HepG2 (cell line): ENCODE data around the gene VSNL1. TPM values are rescaled to one million over a fixed set of nuclear protein-coding genes. Genes with fewer than 3 reads are reported as not detected.
A peak's percentile ranks its signal among the peaks of the same experiment; 100 is the strongest.

ENCODE experiments used
- ARID3A ChIP-seq: IDR thresholded peaks from 2 replicates; pipeline ENCODE4 v1.6.1; 2012; ENCODE audit warnings: low read depth, low read length, improper control_type of control experiment
- ATF4 ChIP-seq, 2 experiments: fragments of 450-650 bp in 1 of 2; sonication (generic) in 1 of 2; formaldehyde crosslinking; IDR thresholded peaks; 2 replicates each; pipeline versions ENCODE4 v1.5.0 to v1.8.0; 2020 to 2022; ENCODE audit warnings: mild to moderate bottlenecking in 1 of 2, missing genetic modification reagents in 1 of 2
- CCDC6 ChIP-seq: sonication (generic); formaldehyde crosslinking; IDR thresholded peaks from 2 replicates; pipeline ENCODE4 v1.8.1; 2022; ENCODE audit warnings: mild to moderate bottlenecking, missing genetic modification reagents, moderate library complexity
- CEBPG ChIP-seq: IDR thresholded peaks from 2 replicates; pipeline ENCODE4 v1.6.1; 2016
- DNMT3B ChIP-seq: conservative IDR thresholded peaks from 2 replicates; pipeline ENCODE4 v1.6.1; 2016; ENCODE audit warnings: missing biosample characterization, control low read depth
- EHMT2 ChIP-seq: fragments of 200-600 bp; sonication (generic); IDR thresholded peaks from 2 replicates; pipeline ENCODE4 v1.7.0; 2017; ENCODE audit warnings: antibody characterized with exemption, low read depth, low read length, borderline replicate concordance
- EP300 ChIP-seq, 3 experiments: sonication (generic) in 1 of 3; formaldehyde crosslinking in 1 of 3; IDR thresholded peaks; 2 replicates each; pipeline versions ENCODE4 v1.5.1 to v1.6.1; 2011 to 2020; ENCODE audit warnings: low read depth in 2 of 3, low read length in 2 of 3, borderline replicate concordance in 1 of 3, improper control_type of control experiment in 1 of 3, mild to moderate bottlenecking in 1 of 3, missing genetic modification reagents in 1 of 3, moderate library complexity in 1 of 3
- FOXA1 ChIP-seq, 2 experiments: fragments of 450-650 bp in 1 of 2; sonication (generic) in 1 of 2; formaldehyde crosslinking in 1 of 2; IDR thresholded peaks; 2 replicates each; pipeline versions ENCODE4 v1.4.0 to v1.6.1; 2016 to 2020; ENCODE audit warnings: missing genetic modification reagents in 1 of 2
- FOXA3 ChIP-seq: IDR thresholded peaks from 2 replicates; pipeline ENCODE4 v1.6.1; 2016; ENCODE audit warnings: missing genetic modification reagents, missing compliant biosample characterization
- HNF4G ChIP-seq, 2 experiments: sonication (generic) in 1 of 2; formaldehyde crosslinking in 1 of 2; IDR thresholded peaks; 2 replicates each; pipeline versions ENCODE4 v1.4.0 to v1.6.1; 2011 to 2020; ENCODE audit warnings: borderline replicate concordance in 2 of 2, low read depth in 2 of 2, mild to moderate bottlenecking in 2 of 2, low read length in 1 of 2, missing genetic modification reagents in 1 of 2, moderate library complexity in 1 of 2
- IKZF5 ChIP-seq: IDR thresholded peaks from 2 replicates; pipeline ENCODE4 v1.6.1; 2018; ENCODE audit warnings: missing genetic modification reagents, mild to moderate bottlenecking, missing compliant biosample characterization
- MIXL1 ChIP-seq: IDR thresholded peaks from 2 replicates; pipeline ENCODE4 v1.6.1; 2016
- MXD4 ChIP-seq: IDR thresholded peaks from 2 replicates; pipeline ENCODE4 v1.6.1; 2016; ENCODE audit warnings: mild to moderate bottlenecking, missing biosample characterization, missing genetic modification reagents
- NR2F1 ChIP-seq, 2 experiments: fragments of 450-650 bp in 1 of 2; formaldehyde crosslinking in 1 of 2; IDR thresholded peaks; 2 replicates each; pipeline versions ENCODE4 v1.5.0 to v1.6.1; 2016 to 2020; ENCODE audit warnings: mild to moderate bottlenecking in 1 of 2, missing compliant biosample characterization in 1 of 2, missing genetic modification reagents in 1 of 2, moderate library complexity in 1 of 2
- PRPF4 ChIP-seq: fragments of 200-400 bp; formaldehyde crosslinking; IDR thresholded peaks from 2 replicates; pipeline ENCODE4 v1.6.1; 2016; ENCODE audit warnings: low read length, low read depth; ENCODE audit not compliant: poor library complexity, severe bottlenecking
- RCOR2 ChIP-seq: IDR thresholded peaks from 2 replicates; pipeline ENCODE4 v1.6.1; 2016; ENCODE audit warnings: missing biosample characterization, missing genetic modification reagents
- RFX5 ChIP-seq: IDR thresholded peaks from 2 replicates; pipeline ENCODE4 v1.6.1; 2011; ENCODE audit warnings: low read depth, low read length, improper control_type of control experiment
- SMC3 ChIP-seq: IDR thresholded peaks from 2 replicates; pipeline ENCODE4 v1.6.1; 2011; ENCODE audit warnings: low read length, improper control_type of control experiment
- SP5 ChIP-seq: IDR thresholded peaks from 2 replicates; pipeline ENCODE4 v1.6.1; 2016; ENCODE audit warnings: low read depth, borderline replicate concordance
- SPEN ChIP-seq: sonication (generic); formaldehyde crosslinking; IDR thresholded peaks from 2 replicates; pipeline ENCODE4 v1.5.1; 2020; ENCODE audit warnings: low read depth, mild to moderate bottlenecking, missing genetic modification reagents
- XRCC5 ChIP-seq: fragments of 200-400 bp; formaldehyde crosslinking; optimal IDR thresholded peaks from 2 replicates; pipeline ENCODE3; 2017; ENCODE audit warnings: mild to moderate bottlenecking, low read length
- YEATS4 ChIP-seq: sonication (generic); formaldehyde crosslinking; IDR thresholded peaks from 2 replicates; pipeline ENCODE4 v1.4.0; 2020; ENCODE audit warnings: missing genetic modification reagents, borderline replicate concordance
- ZMAT3 ChIP-seq: sonication (generic); formaldehyde crosslinking; conservative IDR thresholded peaks from 2 replicates; pipeline ENCODE4 v1.7.0; 2021; ENCODE audit warnings: missing genetic modification reagents
- ZNF138 ChIP-seq: sonication (generic); formaldehyde crosslinking; IDR thresholded peaks from 2 replicates; pipeline ENCODE4 v1.5.0; 2020; ENCODE audit warnings: mild to moderate bottlenecking, low read depth, missing genetic modification reagents
- ZNF205 ChIP-seq: IDR thresholded peaks from 2 replicates; pipeline ENCODE4 v1.6.1; 2018; ENCODE audit warnings: missing biosample characterization, missing genetic modification reagents
- ZNF672 ChIP-seq: sonication (generic); formaldehyde crosslinking; IDR thresholded peaks from 2 replicates; pipeline ENCODE4 v1.8.1; 2022; ENCODE audit warnings: missing genetic modification reagents
- ZNF788 ChIP-seq: sonication (generic); formaldehyde crosslinking; IDR thresholded peaks from 2 replicates; pipeline ENCODE4 v1.5.0; 2020; ENCODE audit warnings: mild to moderate bottlenecking, missing genetic modification reagents, borderline replicate concordance
- ZZZ3 ChIP-seq: sonication (generic); formaldehyde crosslinking; IDR thresholded peaks from 2 replicates; pipeline ENCODE4 v1.4.0; 2020; ENCODE audit warnings: missing genetic modification reagents, mild to moderate bottlenecking, borderline replicate concordance
- polyA plus RNA-seq, 8 experiments: library from polyadenylated mRNA; depleted of rRNA in 3 of 8; stranded (reverse) in 7 of 8; unstranded in 1 of 8; fragments of >200 nt; fragmentation: Illumina TruSeq in 4 of 8; extraction: Trizol in 4 of 8; gene quantifications; 2 replicates each; pipeline versions ENCODE4 v1.2.1 to v1.2.3, GENCODE V29; 2011 to 2016; ENCODE audit warnings: low read depth in 4 of 8, missing spikeins in 1 of 8, mixed read lengths in 1 of 8; ENCODE audit not compliant: insufficient read depth in 1 of 8
- total RNA-seq, 5 experiments: library from RNA; depleted of rRNA; stranded (reverse); fragments of >200 nt; fragmentation: Illumina TruSeq; extraction: Trizol; gene quantifications; 2 replicates each; pipeline ENCODE4 v1.2.3, GENCODE V29; 2016; ENCODE audit warnings: low read depth in 1 of 5

VSNL1 gene
- total and polyA plus RNA-seq, 2 of the 13 experiments (the other 11 are each of a cell fraction or from before 2014, with no cell fraction given) = 63.2 to 95.9 TPM

GRCh38 chr2:17646081-17646554, 105.6 kb downstream of the VSNL1 start (continued):
- TF ChIP-seq CCDC6 (CRISPR knock-in tag) = no peak
- TF ChIP-seq ZNF788 = no peak
- peak; percentile 23 for TF ChIP-seq XRCC5
- 0 out of 2 replicates have a peak, but pooled peaks have one; percentile 83 for TF ChIP-seq DNMT3B
- no peak for TF ChIP-seq YEATS4 (CRISPR knock-in tag)
- TF ChIP-seq SPEN (CRISPR knock-in tag) = 0 out of 2 replicates have a peak, but pooled peaks have one; percentile 30
- 0 out of 2 replicates have a peak, but pooled peaks have one; percentile 41 for TF ChIP-seq MXD4
- no peak for TF ChIP-seq RFX5
- TF ChIP-seq MIXL1 (CRISPR knock-in tag) = 0 out of 2 replicates have a peak, but pooled peaks have one; percentile 36
- TF ChIP-seq ZZZ3 = no peak
- TF ChIP-seq ARID3A = peak; percentile 86
- no peak for TF ChIP-seq ZNF138
- peak; percentile 71 for TF ChIP-seq RCOR2 (CRISPR knock-in tag)
- peak; percentile 93 for TF ChIP-seq SMC3
- no peak for TF ChIP-seq SP5 (CRISPR knock-in tag)
- TF ChIP-seq ZNF205 (CRISPR knock-in tag) = no peak
- peak in 1 of 2 experiments; percentile 93; a peak in 2 of 4 replicates for TF ChIP-seq ATF4 (CRISPR knock-in tag; IDR thresholded peaks at IDR 0.05)
- no peak for TF ChIP-seq ZMAT3 (CRISPR knock-in tag)
- no peak for TF ChIP-seq ZNF672 (CRISPR knock-in tag)
- TF ChIP-seq EP300 (IDR thresholded peaks at IDR 0.05; ENCODE audit: low read depth in 2 of 2, low read length in 2 of 2) = peak in 1 of 2 experiments; percentile 16; a peak in 1 of 4 replicates
- TF ChIP-seq EP300 (CRISPR knock-in tag; IDR thresholded peaks at IDR 0.05; ENCODE audit: borderline replicate concordance) = no peak
- no peak for TF ChIP-seq PRPF4
- no peak for TF ChIP-seq FOXA1 (IDR thresholded peaks at IDR 0.05)
- 0 out of 2 replicates have a peak, but pooled peaks have one; percentile 16 for TF ChIP-seq FOXA1 (CRISPR knock-in tag; IDR thresholded peaks at IDR 0.05)
- peak; percentile 89 for TF ChIP-seq CEBPG (CRISPR knock-in tag)
- no peak for TF ChIP-seq HNF4G (IDR thresholded peaks at IDR 0.05; ENCODE audit: borderline replicate concordance, low read depth, low read length)
- no peak for TF ChIP-seq HNF4G (CRISPR knock-in tag; IDR thresholded peaks at IDR 0.05; ENCODE audit: borderline replicate concordance, low read depth)
- peak in 1 of 2 experiments; percentile 66; a peak in 2 of 4 replicates for TF ChIP-seq NR2F1 (CRISPR knock-in tag; IDR thresholded peaks at IDR 0.05)
- TF ChIP-seq EHMT2 = peak; percentile 75; the same call in 1 of the 2 replicates
- TF ChIP-seq FOXA3 (CRISPR knock-in tag) = peak; percentile 61
- TF ChIP-seq IKZF5 (CRISPR knock-in tag) = no peak
